SU-DHL-6 (cell line): Measurements from ENCODE around the gene TARS1.

Source experiments
- CTCF ChIP-seq: fragments of 200-600 bp; sonication (generic); IDR thresholded peaks from one replicate; pipeline ENCODE4 v1.5.1; 2017; ENCODE audit warnings: antibody characterized with exemption, mild to moderate bottlenecking, low read length, moderate library complexity; ENCODE audit not compliant: insufficient read depth, poor library complexity, severe bottlenecking
- EZH2phosphoT487 ChIP-seq: fragments of 200-600 bp; sonication (generic), shearing (Covaris generic); conservative IDR thresholded peaks from 2 replicates; pipeline ENCODE4 v1.6.1; 2018; ENCODE audit warnings: mild to moderate bottlenecking, antibody characterized with exemption, low read length, moderate library complexity, mixed read lengths

- TF ChIP-seq CTCF (peak; percentile 36), EZH2phosphoT487 (no peak)
Measured at GRCh38 chr5:33423018-33423630, 17.6 kb upstream of the TARS1 start.
